B cell (primary cell): ENCODE data around the gene TMEM163. TPM values are rescaled to one million over a fixed set of nuclear protein-coding genes. Genes with fewer than 3 reads are reported as not detected.

Source experiments
- ATAC-seq: fragments of 200-7000 bp; cut with Tn5 transposase; one replicate; pipeline ENCODE4 v1.10.0; 2021; ENCODE audit warnings: low read depth, mild to moderate bottlenecking, moderate number of reproducible peaks, moderate library complexity
- CTCF ChIA-PET: fragments of 350-600 bp; sonication (Branson Sonifier 250); formaldehyde crosslinking; loops from one replicate; lab custom pipeline; 2021; ENCODE audit warnings: antibody characterized with exemption, inconsistent platforms; lab: Charles Lee
- POLR2A ChIA-PET: fragments of 350-600 bp; sonication (Branson Sonifier 250); formaldehyde crosslinking; loops from one replicate; lab custom pipeline; 2021; ENCODE audit warnings: antibody characterized with exemption; lab: Charles Lee
- DNase-seq: peaks from one replicate; pipeline ENCODE4 v3.0.0; 2013
- H2AFZ ChIP-seq: 2 replicates; pipeline ENCODE4 v1.6.1; 2012; ENCODE audit warnings: mild to moderate bottlenecking, low read depth, low read length; ENCODE audit not compliant: insufficient read depth, poor library complexity, severe bottlenecking
- H3K27ac ChIP-seq, 2 donors: 1 replicate in 1 of 2; 2 replicates in 1 of 2; pipeline ENCODE4 v1.5.1; 2012 to 2013; ENCODE audit warnings: low read length in 2 of 2, mild to moderate bottlenecking in 2 of 2, moderate library complexity in 1 of 2
- H3K27me3 ChIP-seq, 4 experiments: fragments of 200-600 bp in 1 of 4; sonication (generic) in 1 of 4; replicated peaks in 1 of 4; 1 replicate in 2 of 4; 2 replicates in 2 of 4; pipeline versions ENCODE4 v1.6.1 to v1.7.0; 2013 to 2016; ENCODE audit warnings: low read length in 3 of 4, mild to moderate bottlenecking in 2 of 4, mixed read lengths in 1 of 4, moderate library complexity in 1 of 4; ENCODE audit not compliant: insufficient read depth in 4 of 4, control insufficient read depth in 3 of 4; ENCODE audit errors: control extremely low read depth in 1 of 4
- H3K36me3 ChIP-seq, 2 experiments: replicated peaks in 1 of 2; 1 replicate in 1 of 2; 2 replicates in 1 of 2; pipeline versions ENCODE4 v1.6.1 to v1.7.1; 2013; ENCODE audit warnings: low read length in 1 of 2; ENCODE audit not compliant: insufficient read depth in 2 of 2, control insufficient read depth in 1 of 2; ENCODE audit errors: control extremely low read depth in 1 of 2, extremely low read depth in 1 of 2
- H3K4me1 ChIP-seq, 2 donors: fragments of 200-600 bp in 1 of 2; sonication (generic) in 1 of 2; 1 replicate in 1 of 2; 2 replicates in 1 of 2; pipeline versions ENCODE4 v1.5.1 to v1.6.1; 2013 to 2017; ENCODE audit warnings: low read length in 2 of 2; ENCODE audit not compliant: control insufficient read depth in 2 of 2, insufficient read depth in 2 of 2
- H3K4me2 ChIP-seq: replicated peaks from 2 replicates; pipeline ENCODE3; 2012; ENCODE audit warnings: mild to moderate bottlenecking, low read depth, low read length; ENCODE audit not compliant: poor library complexity, severe bottlenecking
- H3K4me3 ChIP-seq, 5 experiments: fragments of 200-600 bp in 1 of 5; sonication (generic) in 1 of 5; 1 replicate in 3 of 5; 2 replicates in 2 of 5; pipeline versions ENCODE4 v1.5.1 to v1.7.0; 2011 to 2016; ENCODE audit warnings: low read length in 4 of 5, mild to moderate bottlenecking in 4 of 5, low read depth in 2 of 5, control low read depth in 1 of 5, moderate library complexity in 1 of 5; ENCODE audit not compliant: insufficient read depth in 1 of 5; ENCODE audit errors: control extremely low read depth in 1 of 5, extremely low read depth in 1 of 5
- H3K79me2 ChIP-seq: fragments of 200-600 bp; sonication (generic); one replicate; pipeline ENCODE4 v1.6.0; 2016; ENCODE audit warnings: low read length; ENCODE audit not compliant: control insufficient read depth, insufficient read depth
- H3K9ac ChIP-seq: fragments of 200-600 bp; sonication (generic); 2 replicates; pipeline ENCODE4 v1.6.1; 2017; ENCODE audit warnings: mild to moderate bottlenecking, low read length, moderate library complexity
- H3K9me3 ChIP-seq, 3 donors: one replicate each; pipeline versions ENCODE4 v1.6.1 to v1.7.1; 2013; ENCODE audit warnings: low read length in 2 of 3; ENCODE audit not compliant: control insufficient read depth in 2 of 3, insufficient read depth in 1 of 3; ENCODE audit errors: control extremely low read depth in 1 of 3
- H4K20me1 ChIP-seq: 2 replicates; pipeline ENCODE4 v1.6.0; 2012; ENCODE audit warnings: mild to moderate bottlenecking, low read length; ENCODE audit not compliant: insufficient read depth, control insufficient read depth, poor library complexity, severe bottlenecking
- H3K27ac Mint-ChIP-seq: one replicate; pipeline ENCODE4 v1.8.0; 2021; ENCODE audit warnings: mixed read lengths
- H3K27me3 Mint-ChIP-seq: one replicate; pipeline ENCODE4 v1.8.0; 2021; ENCODE audit warnings: mixed read lengths
- H3K4me1 Mint-ChIP-seq: one replicate; pipeline ENCODE4 v1.8.0; 2021; ENCODE audit warnings: mixed read lengths
- H3K4me3 Mint-ChIP-seq: one replicate; pipeline ENCODE4 v1.8.0; 2021; ENCODE audit warnings: mixed read lengths
- H3K9me3 Mint-ChIP-seq: one replicate; pipeline ENCODE4 v1.8.0; 2022; ENCODE audit warnings: mixed read lengths; ENCODE audit not compliant: insufficient read depth
- EZH2 ChIP-seq: IDR thresholded peaks from 2 replicates; pipeline ENCODE4 v1.6.1; 2012; ENCODE audit warnings: borderline replicate concordance, low read depth, mild to moderate bottlenecking, moderate library complexity, low read length; ENCODE audit not compliant: insufficient read depth, poor library complexity, severe bottlenecking
- WGBS: methylation state at CpG from one replicate; pipeline ENCODE4 v1.1.5; 2013; ENCODE audit warnings: missing lambda C conversion rate; ENCODE audit not compliant: insufficient coverage; 5-methylcytosine and 5-hydroxymethylcytosine counted together
- intact Hi-C: fragments of 100-400 bp; cut with micrococcal nuclease; formaldehyde crosslinking; loops from one replicate; pipeline ENCODE4 v1.10.0; 2022
- polyA plus RNA-seq: library from polyadenylated mRNA; depleted of rRNA; stranded (reverse); fragments of >200 nt; gene quantifications from 2 replicates; pipeline ENCODE4 v1.2.3, GENCODE V29; 2012
- total RNA-seq, 2 donors: library from RNA; stranded (reverse); fragments of 120-200 nt in 1 of 2; gene quantifications; 1 replicate in 1 of 2; 2 replicates in 1 of 2; pipeline versions ENCODE4 v1.2.3 to v1.2.4, GENCODE V29; 2013 to 2022
- TF ChIP-seq, protein P1 (sequence below): fragments of 200-600 bp; IDR thresholded peaks from one replicate; pipeline ENCODE4 v1.8.0; 2022; ENCODE audit warnings: antibody characterized with exemption, mild to moderate bottlenecking

TMEM163 gene
- total and polyA plus RNA-seq, 2 donors (not counting 1 experiment from before 2014, with no cell fraction given): 2.6 to 5.6 TPM

- H3K4me3 ChIP-seq: no peak overlapping the region
- H3K27ac Mint-ChIP-seq: no peak overlapping the region
- H3K27me3 ChIP-seq: no peaks in the 10 kb centered on the region
- H3K4me1 Mint-ChIP-seq: peaks cover 10% of the 10 kb centered on the region
- intact Hi-C loops: no loop called here
- no peak overlapping the region for H3K27ac ChIP-seq
- H2AFZ ChIP-seq: no peak overlapping the region
- no peaks in the 10 kb centered on the region for H3K79me2 ChIP-seq
- no peaks in the 10 kb centered on the region for H4K20me1 ChIP-seq
- no peak overlapping the region for H3K4me3 Mint-ChIP-seq
- ChIA-PET POLR2A (no interaction called here), CTCF (no interaction called here)
- no peak for ATAC-seq
- no peak overlapping the region for H3K4me2 ChIP-seq
- H3K9me3 ChIP-seq: no peaks in the 10 kb centered on the region
- H3K9me3 Mint-ChIP-seq: no peaks in the 10 kb centered on the region
- H3K27me3 Mint-ChIP-seq: no peaks in the 10 kb centered on the region
- 94% methylated on average over 8 of the region's 9 CpGs for WGBS
- H3K4me1 ChIP-seq: peaks cover 0 to 4% of the 10 kb centered on the region in 2 donors
- H3K9ac ChIP-seq: no peak overlapping the region
- no peaks in the 10 kb centered on the region for H3K36me3 ChIP-seq
- no peak for TF ChIP-seq EZH2
- TF ChIP-seq, protein P1, sequence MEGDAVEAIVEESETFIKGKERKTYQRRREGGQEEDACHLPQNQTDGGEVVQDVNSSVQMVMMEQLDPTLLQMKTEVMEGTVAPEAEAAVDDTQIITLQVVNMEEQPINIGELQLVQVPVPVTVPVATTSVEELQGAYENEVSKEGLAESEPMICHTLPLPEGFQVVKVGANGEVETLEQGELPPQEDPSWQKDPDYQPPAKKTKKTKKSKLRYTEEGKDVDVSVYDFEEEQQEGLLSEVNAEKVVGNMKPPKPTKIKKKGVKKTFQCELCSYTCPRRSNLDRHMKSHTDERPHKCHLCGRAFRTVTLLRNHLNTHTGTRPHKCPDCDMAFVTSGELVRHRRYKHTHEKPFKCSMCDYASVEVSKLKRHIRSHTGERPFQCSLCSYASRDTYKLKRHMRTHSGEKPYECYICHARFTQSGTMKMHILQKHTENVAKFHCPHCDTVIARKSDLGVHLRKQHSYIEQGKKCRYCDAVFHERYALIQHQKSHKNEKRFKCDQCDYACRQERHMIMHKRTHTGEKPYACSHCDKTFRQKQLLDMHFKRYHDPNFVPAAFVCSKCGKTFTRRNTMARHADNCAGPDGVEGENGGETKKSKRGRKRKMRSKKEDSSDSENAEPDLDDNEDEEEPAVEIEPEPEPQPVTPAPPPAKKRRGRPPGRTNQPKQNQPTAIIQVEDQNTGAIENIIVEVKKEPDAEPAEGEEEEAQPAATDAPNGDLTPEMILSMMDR: no peak
- no peak for DNase-seq
Measured at GRCh38 chr2:134572314-134573084, 146.3 kb downstream of the TMEM163 start.

DNA sequence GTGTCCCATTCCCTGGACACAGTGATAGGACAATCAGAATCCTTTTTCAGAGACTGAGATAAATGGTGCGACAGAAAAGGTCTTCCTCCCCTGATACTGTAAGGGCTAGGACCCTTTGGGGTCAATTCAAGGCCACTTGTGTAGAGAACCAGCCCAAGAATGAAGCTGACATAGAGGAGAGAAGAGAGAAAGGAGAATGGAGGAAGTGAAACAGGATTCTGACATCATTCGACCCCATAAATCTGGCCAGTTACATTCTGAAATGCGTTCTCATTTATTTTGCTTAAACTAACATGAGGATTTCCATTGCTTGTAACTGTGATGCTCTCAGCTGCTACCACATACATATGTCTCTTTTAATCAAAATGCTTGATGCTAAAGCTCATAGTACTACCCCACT, 148.1 kb downstream of the TMEM163 start:
- peak; percentile 78 for ATAC-seq
- TF ChIP-seq EZH2: no peak
- TF ChIP-seq, protein P1: no peak
- CTCF ChIA-PET: no interaction called here

More for the DNA sequence above, 148.1 kb downstream of the TMEM163 start:
- no peaks in the 10 kb centered on the region for H3K27me3 ChIP-seq
- Mint-ChIP-seq H3K4me3 (no peak overlapping the region), H3K9me3 (no peaks in the 10 kb centered on the region), H3K4me1 (peaks cover 10% of the 10 kb centered on the region), H3K27ac (peak overlapping the region; percentile 42), H3K27me3 (no peaks in the 10 kb centered on the region)
- DNase-seq: peak; percentile 50
- no peak overlapping the region for H3K4me2 ChIP-seq
- H3K4me3 ChIP-seq: no peak overlapping the region
- 90% methylated on average over 2 of the region's 3 CpGs for WGBS
- H3K79me2 ChIP-seq: no peaks in the 10 kb centered on the region
- peaks cover 0 to 4% of the 10 kb centered on the region in 2 donors for H3K4me1 ChIP-seq
- no peak overlapping the region for H3K9ac ChIP-seq
- no peaks in the 10 kb centered on the region for H3K36me3 ChIP-seq
- no peak overlapping the region for H2AFZ ChIP-seq
- H3K27ac ChIP-seq: no peak overlapping the region
- POLR2A ChIA-PET: no interaction called here
- no peaks in the 10 kb centered on the region for H3K9me3 ChIP-seq
- no peaks in the 10 kb centered on the region for H4K20me1 ChIP-seq
- intact Hi-C loops: no loop called here
